BE2C (cell line): ENCODE results near the gene AZIN2.

ENCODE experiments used
- DNase-seq: peaks from one replicate; pipeline ENCODE4 v3.0.0-alpha.2; 2020
- H3K27me3 ChIP-seq: fragments of 250-450 bp; sonication (Bioruptor Pico); 2 replicates; pipeline ENCODE4 v1.5.1; 2020; ENCODE audit warnings: mild to moderate bottlenecking
- H3K36me3 ChIP-seq: fragments of 250-450 bp; sonication (Bioruptor Pico); 2 replicates; pipeline ENCODE4 v1.5.1; 2020; ENCODE audit warnings: mild to moderate bottlenecking
- H3K4me1 ChIP-seq: fragments of 250-450 bp; sonication (Bioruptor Pico); 2 replicates; pipeline ENCODE4 v1.5.1; 2020
- H3K4me3 ChIP-seq: 2 replicates; pipeline ENCODE4 v1.5.1; 2011; ENCODE audit warnings: low read depth, low read length
- H3K9me3 ChIP-seq: fragments of 250-450 bp; sonication (Bioruptor Pico); 2 replicates; pipeline ENCODE4 v1.5.1; 2020
- CTCF ChIP-seq: IDR thresholded peaks from 2 replicates; pipeline ENCODE4 v1.5.1; 2012; ENCODE audit warnings: mild to moderate bottlenecking, low read depth, low read length

The AZIN2 gene

GRCh38 chr1:33161061-33161681, 80.2 kb downstream of the AZIN2 start:
- TF ChIP-seq CTCF, result no peak
- Histone ChIP-seq H3K4me1 (peaks cover 5% of the 10 kb centered on the region), H3K27me3 (no peaks in the 10 kb centered on the region), H3K4me3 (peak overlapping the region; percentile 19; the same call in 1 of the 2 replicates), H3K9me3 (no peaks in the 10 kb centered on the region), H3K36me3 (no peaks in the 10 kb centered on the region)
- peak; percentile 82 for DNase-seq

GRCh38 chr1:33162141-33162540, 81.2 kb downstream of the AZIN2 start:
- Histone ChIP-seq H3K9me3 (no peaks in the 10 kb centered on the region), H3K4me3 (no peak overlapping the region), H3K4me1 (peaks cover 5% of the 10 kb centered on the region), H3K36me3 (no peaks in the 10 kb centered on the region), H3K27me3 (no peaks in the 10 kb centered on the region)
- no peak for DNase-seq
- TF ChIP-seq CTCF, result no peak

GRCh38 chr1:33163621-33164519, 82.9 kb downstream of the AZIN2 start:
- Histone ChIP-seq H3K4me3 (no peak overlapping the region), H3K9me3 (no peaks in the 10 kb centered on the region), H3K36me3 (no peaks in the 10 kb centered on the region), H3K27me3 (no peaks in the 10 kb centered on the region), H3K4me1 (peaks cover 5% of the 10 kb centered on the region)
- no peak for DNase-seq
- TF ChIP-seq CTCF, result no peak

- Histone ChIP-seq H3K27me3 (no peaks in the 10 kb centered on the region), H3K36me3 (no peaks in the 10 kb centered on the region), H3K9me3 (no peaks in the 10 kb centered on the region), H3K4me1 (peaks cover 5% of the 10 kb centered on the region), H3K4me3 (no peak overlapping the region)
- no peak for TF ChIP-seq CTCF
- DNase-seq, result no peak
Measured at GRCh38 chr1:33165209-33165608, 84.3 kb downstream of the AZIN2 start.

DNA sequence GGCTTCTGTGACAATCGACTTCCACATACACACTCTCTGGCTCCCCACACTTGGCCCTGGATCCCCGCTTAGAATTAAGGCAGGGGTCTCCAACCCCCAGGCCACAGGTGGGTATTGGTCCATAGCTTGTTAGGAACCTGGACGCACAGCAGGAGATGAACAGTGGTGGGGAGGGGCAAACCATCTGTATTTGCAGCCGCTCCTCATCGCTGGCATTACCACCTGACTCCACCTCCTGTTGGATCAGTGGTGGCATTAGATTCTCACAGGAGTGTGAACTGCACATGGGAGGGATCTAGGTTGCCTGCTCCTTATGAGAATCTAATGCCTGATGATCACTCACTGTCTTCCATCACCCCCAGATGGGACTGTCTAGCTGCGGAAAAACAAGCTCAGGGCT, 84.9 kb downstream of the AZIN2 start:
- no peaks in the 10 kb centered on the region for H3K27me3 ChIP-seq
- no peak for DNase-seq
- peaks cover 3% of the 10 kb centered on the region for H3K4me1 ChIP-seq
- no peaks in the 10 kb centered on the region for H3K36me3 ChIP-seq
- TF ChIP-seq CTCF, result no peak
- H3K4me3 ChIP-seq, result no peak overlapping the region
- H3K9me3 ChIP-seq, result no peaks in the 10 kb centered on the region
